HEK293 (cell line): Measurements from ENCODE around the gene CTDSP2.

Experiments used
- CTCF ChIA-PET: fragments of 350-600 bp; formaldehyde crosslinking; extraction: SDS; loops from one replicate; lab custom pipeline; 2021; ENCODE audit warnings: antibody characterized with exemption; lab: Yijun Ruan, JAX
- POLR2A ChIA-PET: fragments of 300-600 bp; formaldehyde crosslinking; extraction: SDS; loops from one replicate; lab custom pipeline; 2020; ENCODE audit warnings: antibody characterized with exemption, inconsistent platforms; lab: Yijun Ruan, JAX
- H3K27ac ChIP-seq: fragments of 200-500 bp; sonication (Bioruptor generic); 2 replicates; pipeline ENCODE4 v1.5.1; 2014; ENCODE audit warnings: low read depth, low read length, control low read depth, inconsistent platforms; ENCODE audit errors: extremely low read depth
- H3K36me3 ChIP-seq, 2 experiments: fragments of 200-500 bp in 1 of 2; sonication (Bioruptor generic) in 1 of 2; 1 replicate in 1 of 2; 2 replicates in 1 of 2; pipeline ENCODE4 v1.5.1; 2014 to 2017; ENCODE audit warnings: inconsistent platforms in 2 of 2, low read length in 2 of 2; ENCODE audit not compliant: control insufficient read depth in 2 of 2, insufficient read depth in 1 of 2
- H3K4me1 ChIP-seq: fragments of 200-500 bp; sonication (Bioruptor generic); 2 replicates; pipeline ENCODE4 v1.5.1; 2014; ENCODE audit warnings: mild to moderate bottlenecking, low read length, inconsistent platforms; ENCODE audit not compliant: control insufficient read depth, insufficient read depth
- H3K4me3 ChIP-seq: 2 replicates; pipeline ENCODE4 v1.5.1; 2011; ENCODE audit warnings: low read depth, mild to moderate bottlenecking, control low read depth, low read length, moderate library complexity
- H3K9me3 ChIP-seq: fragments of 200-500 bp; sonication (Bioruptor generic); 2 replicates; pipeline ENCODE4 v1.5.1; 2014; ENCODE audit warnings: low read depth, low read length, inconsistent platforms; ENCODE audit not compliant: control insufficient read depth, insufficient read depth
- GFI1B ChIP-seq: fragments of 450-650 bp; formaldehyde crosslinking; IDR thresholded peaks from 2 replicates; pipeline ENCODE4 v1.5.1; 2016; ENCODE audit warnings: missing biosample characterization, missing genetic modification characterization
- GLIS2 ChIP-seq: fragments of 450-650 bp; formaldehyde crosslinking; IDR thresholded peaks from 2 replicates; pipeline ENCODE4 v1.5.1; 2016; ENCODE audit warnings: missing biosample characterization, missing genetic modification characterization
- KLF10 ChIP-seq: fragments of 450-650 bp; IDR thresholded peaks from 2 replicates; pipeline ENCODE4 v1.5.1; 2018; ENCODE audit warnings: missing biosample characterization, mild to moderate bottlenecking, missing genetic modification characterization
- KLF7 ChIP-seq: fragments of 450-650 bp; formaldehyde crosslinking; IDR thresholded peaks from 2 replicates; pipeline ENCODE4 v1.5.1; 2016; ENCODE audit warnings: missing biosample characterization, missing genetic modification characterization, borderline replicate concordance
- KLF9 ChIP-seq: fragments of 450-650 bp; formaldehyde crosslinking; IDR thresholded peaks from 2 replicates; pipeline ENCODE4 v1.5.1; 2016; ENCODE audit warnings: missing biosample characterization, missing genetic modification characterization, low read depth
- SCRT2 ChIP-seq: fragments of 450-650 bp; formaldehyde crosslinking; IDR thresholded peaks from 2 replicates; pipeline ENCODE4 v1.5.1; 2016; ENCODE audit warnings: missing biosample characterization, missing genetic modification characterization
- ZBTB1 ChIP-seq: fragments of 450-650 bp; formaldehyde crosslinking; IDR thresholded peaks from 2 replicates; pipeline ENCODE4 v1.5.1; 2016; ENCODE audit warnings: missing biosample characterization, missing genetic modification characterization
- ZFHX2 ChIP-seq: fragments of 450-650 bp; formaldehyde crosslinking; conservative IDR thresholded peaks from 2 replicates; pipeline ENCODE4 v1.5.1; 2016; ENCODE audit warnings: missing biosample characterization, missing genetic modification characterization
- ZFP41 ChIP-seq: fragments of 450-650 bp; formaldehyde crosslinking; IDR thresholded peaks from 2 replicates; pipeline ENCODE4 v1.5.1; 2016; ENCODE audit warnings: missing biosample characterization, missing genetic modification characterization, borderline replicate concordance
- ZNF138 ChIP-seq: fragments of 450-650 bp; formaldehyde crosslinking; IDR thresholded peaks from 2 replicates; pipeline ENCODE4 v1.5.1; 2016; ENCODE audit warnings: missing biosample characterization, missing genetic modification characterization, borderline replicate concordance
- ZNF175 ChIP-seq: fragments of 450-650 bp; formaldehyde crosslinking; IDR thresholded peaks from 2 replicates; pipeline ENCODE4 v1.5.1; 2016; ENCODE audit warnings: missing biosample characterization, missing genetic modification characterization
- ZNF184 ChIP-seq: fragments of 450-650 bp; IDR thresholded peaks from 2 replicates; pipeline ENCODE4 v1.5.1; 2018; ENCODE audit warnings: missing biosample characterization, mild to moderate bottlenecking, missing genetic modification characterization
- ZNF221 ChIP-seq: fragments of 450-650 bp; formaldehyde crosslinking; IDR thresholded peaks from 2 replicates; pipeline ENCODE4 v1.5.1; 2017; ENCODE audit warnings: missing biosample characterization, missing genetic modification characterization, borderline replicate concordance
- ZNF24 ChIP-seq: fragments of 450-650 bp; formaldehyde crosslinking; IDR thresholded peaks from 2 replicates; pipeline ENCODE4 v1.5.1; 2016; ENCODE audit warnings: missing biosample characterization, missing genetic modification characterization
- ZNF274 ChIP-seq, 2 experiments: fragments of 200-500 bp in 1 of 2; fragments of 450-650 bp in 1 of 2; sonication (Bioruptor generic) in 1 of 2; formaldehyde crosslinking in 1 of 2; IDR thresholded peaks; 2 replicates each; pipeline versions ENCODE4 v1.5.1 to v1.6.1; 2014 to 2016; ENCODE audit warnings: borderline replicate concordance in 1 of 2, inconsistent platforms in 1 of 2, low read length in 1 of 2, missing biosample characterization in 1 of 2, missing genetic modification characterization in 1 of 2
- ZNF510 ChIP-seq: fragments of 450-650 bp; formaldehyde crosslinking; IDR thresholded peaks from 2 replicates; pipeline ENCODE4 v1.5.1; 2018; ENCODE audit warnings: mild to moderate bottlenecking, missing genetic modification characterization, missing biosample characterization; ENCODE audit not compliant: insufficient replicate concordance
- ZNF560 ChIP-seq: fragments of 450-650 bp; formaldehyde crosslinking; IDR thresholded peaks from 2 replicates; pipeline ENCODE4 v1.5.1; 2017; ENCODE audit warnings: missing biosample characterization, missing genetic modification characterization, borderline replicate concordance
- ZNF585B ChIP-seq: fragments of 450-650 bp; formaldehyde crosslinking; IDR thresholded peaks from 2 replicates; pipeline ENCODE4 v1.5.1; 2016; ENCODE audit warnings: missing biosample characterization, missing genetic modification characterization
- ZNF621 ChIP-seq: fragments of 450-650 bp; formaldehyde crosslinking; IDR thresholded peaks from 2 replicates; pipeline ENCODE4 v1.5.1; 2017; ENCODE audit warnings: missing biosample characterization, missing genetic modification characterization
- ZNF623 ChIP-seq: fragments of 450-650 bp; formaldehyde crosslinking; IDR thresholded peaks from 2 replicates; pipeline ENCODE4 v1.5.1; 2016; ENCODE audit warnings: missing biosample characterization, missing genetic modification characterization
- ZNF629 ChIP-seq: fragments of 450-650 bp; formaldehyde crosslinking; IDR thresholded peaks from 2 replicates; pipeline ENCODE4 v1.5.1; 2017; ENCODE audit warnings: missing biosample characterization, missing genetic modification characterization
- ZNF670 ChIP-seq: fragments of 450-650 bp; formaldehyde crosslinking; IDR thresholded peaks from 2 replicates; pipeline ENCODE4 v1.5.1; 2016; ENCODE audit warnings: missing biosample characterization, missing genetic modification characterization, low read depth
- ZNF830 ChIP-seq: fragments of 450-650 bp; IDR thresholded peaks from 2 replicates; pipeline ENCODE4 v1.5.0; 2018; ENCODE audit warnings: missing biosample characterization, missing genetic modification characterization, low read depth, mild to moderate bottlenecking, moderate library complexity
- TF ChIP-seq, protein P1 (sequence below): fragments of 450-650 bp; formaldehyde crosslinking; IDR thresholded peaks from 2 replicates; pipeline ENCODE4 v1.5.0; 2017; ENCODE audit warnings: missing biosample characterization, missing genetic modification characterization, borderline replicate concordance
- TF ChIP-seq, protein P2 (sequence below): fragments of 450-650 bp; formaldehyde crosslinking; IDR thresholded peaks from 2 replicates; pipeline ENCODE4 v1.5.1; 2016; ENCODE audit warnings: missing biosample characterization, missing genetic modification characterization, low read depth
- TF ChIP-seq, protein P3 (sequence below): fragments of 450-650 bp; formaldehyde crosslinking; IDR thresholded peaks from 2 replicates; pipeline ENCODE4 v1.5.1; 2017; ENCODE audit warnings: missing biosample characterization, missing genetic modification characterization
- TF ChIP-seq, protein P4 (sequence below): fragments of 450-650 bp; formaldehyde crosslinking; IDR thresholded peaks from 2 replicates; pipeline ENCODE4 v1.5.1; 2016; ENCODE audit warnings: missing biosample characterization, missing genetic modification characterization
- TF ChIP-seq, protein P5 (sequence below): fragments of 450-650 bp; formaldehyde crosslinking; IDR thresholded peaks from 2 replicates; pipeline ENCODE4 v1.5.1; 2016; ENCODE audit warnings: missing biosample characterization, missing genetic modification characterization

The CTDSP2 gene

DNA sequence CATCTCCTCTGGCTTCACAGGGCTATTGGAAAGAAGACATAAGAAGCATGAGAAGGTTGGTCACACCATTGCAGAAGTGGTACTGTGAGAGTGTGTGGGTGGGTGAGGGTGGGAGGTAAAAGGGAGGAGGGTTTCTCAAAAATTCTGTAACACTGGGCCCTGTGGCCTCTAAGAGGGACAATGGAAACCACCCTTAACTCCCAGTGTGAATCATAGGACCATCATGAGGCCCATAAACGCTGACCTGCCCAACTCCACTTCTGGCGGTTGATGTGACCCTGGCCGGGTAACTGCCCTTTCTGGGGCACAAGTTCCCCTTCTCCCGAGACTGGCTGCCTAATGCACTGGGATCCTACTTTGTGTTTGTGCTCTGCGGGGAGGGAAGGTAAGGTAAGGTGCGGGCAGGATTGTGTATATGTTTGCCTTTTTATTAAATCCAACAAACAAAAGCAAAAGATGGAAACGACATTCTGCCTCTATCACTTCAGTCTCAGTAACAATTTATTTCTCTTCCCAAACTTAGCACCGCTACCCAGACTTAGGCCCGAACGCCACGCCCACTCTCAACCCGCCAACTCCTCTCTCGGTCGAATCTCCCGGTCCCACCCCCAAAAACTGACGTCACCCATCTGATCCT, 75.2 kb downstream of the CTDSP2 start (continued):
- TF ChIP-seq KLF9 (tag by site-specific recombination): peak; percentile 99
- TF ChIP-seq ZNF510: no peak
- TF ChIP-seq, protein P1, sequence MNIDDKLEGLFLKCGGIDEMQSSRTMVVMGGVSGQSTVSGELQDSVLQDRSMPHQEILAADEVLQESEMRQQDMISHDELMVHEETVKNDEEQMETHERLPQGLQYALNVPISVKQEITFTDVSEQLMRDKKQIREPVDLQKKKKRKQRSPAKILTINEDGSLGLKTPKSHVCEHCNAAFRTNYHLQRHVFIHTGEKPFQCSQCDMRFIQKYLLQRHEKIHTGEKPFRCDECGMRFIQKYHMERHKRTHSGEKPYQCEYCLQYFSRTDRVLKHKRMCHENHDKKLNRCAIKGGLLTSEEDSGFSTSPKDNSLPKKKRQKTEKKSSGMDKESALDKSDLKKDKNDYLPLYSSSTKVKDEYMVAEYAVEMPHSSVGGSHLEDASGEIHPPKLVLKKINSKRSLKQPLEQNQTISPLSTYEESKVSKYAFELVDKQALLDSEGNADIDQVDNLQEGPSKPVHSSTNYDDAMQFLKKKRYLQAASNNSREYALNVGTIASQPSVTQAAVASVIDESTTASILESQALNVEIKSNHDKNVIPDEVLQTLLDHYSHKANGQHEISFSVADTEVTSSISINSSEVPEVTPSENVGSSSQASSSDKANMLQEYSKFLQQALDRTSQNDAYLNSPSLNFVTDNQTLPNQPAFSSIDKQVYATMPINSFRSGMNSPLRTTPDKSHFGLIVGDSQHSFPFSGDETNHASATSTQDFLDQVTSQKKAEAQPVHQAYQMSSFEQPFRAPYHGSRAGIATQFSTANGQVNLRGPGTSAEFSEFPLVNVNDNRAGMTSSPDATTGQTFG: no peak
- TF ChIP-seq, protein P2, sequence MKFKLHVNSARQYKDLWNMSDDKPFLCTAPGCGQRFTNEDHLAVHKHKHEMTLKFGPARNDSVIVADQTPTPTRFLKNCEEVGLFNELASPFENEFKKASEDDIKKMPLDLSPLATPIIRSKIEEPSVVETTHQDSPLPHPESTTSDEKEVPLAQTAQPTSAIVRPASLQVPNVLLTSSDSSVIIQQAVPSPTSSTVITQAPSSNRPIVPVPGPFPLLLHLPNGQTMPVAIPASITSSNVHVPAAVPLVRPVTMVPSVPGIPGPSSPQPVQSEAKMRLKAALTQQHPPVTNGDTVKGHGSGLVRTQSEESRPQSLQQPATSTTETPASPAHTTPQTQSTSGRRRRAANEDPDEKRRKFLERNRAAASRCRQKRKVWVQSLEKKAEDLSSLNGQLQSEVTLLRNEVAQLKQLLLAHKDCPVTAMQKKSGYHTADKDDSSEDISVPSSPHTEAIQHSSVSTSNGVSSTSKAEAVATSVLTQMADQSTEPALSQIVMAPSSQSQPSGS: peak; percentile 100
- TF ChIP-seq ZNF184: no peak
- TF ChIP-seq ZFHX2: no peak
- no peak for TF ChIP-seq ZBTB1 (tag by site-specific recombination)
- no peak for TF ChIP-seq ZNF24
- no peak for TF ChIP-seq ZNF138 (tag by site-specific recombination)
- TF ChIP-seq GLIS2 (tag by site-specific recombination): no peak
- no peak for TF ChIP-seq ZNF623 (tag by site-specific recombination)
- TF ChIP-seq KLF10 (tag by site-specific recombination): no peak
- TF ChIP-seq ZNF560 (tag by site-specific recombination): no peak
- no peak for TF ChIP-seq ZNF221 (tag by site-specific recombination)
- no peak for TF ChIP-seq KLF7 (tag by site-specific recombination)
- TF ChIP-seq, protein P3, sequence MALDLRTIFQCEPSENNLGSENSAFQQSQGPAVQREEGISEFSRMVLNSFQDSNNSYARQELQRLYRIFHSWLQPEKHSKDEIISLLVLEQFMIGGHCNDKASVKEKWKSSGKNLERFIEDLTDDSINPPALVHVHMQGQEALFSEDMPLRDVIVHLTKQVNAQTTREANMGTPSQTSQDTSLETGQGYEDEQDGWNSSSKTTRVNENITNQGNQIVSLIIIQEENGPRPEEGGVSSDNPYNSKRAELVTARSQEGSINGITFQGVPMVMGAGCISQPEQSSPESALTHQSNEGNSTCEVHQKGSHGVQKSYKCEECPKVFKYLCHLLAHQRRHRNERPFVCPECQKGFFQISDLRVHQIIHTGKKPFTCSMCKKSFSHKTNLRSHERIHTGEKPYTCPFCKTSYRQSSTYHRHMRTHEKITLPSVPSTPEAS: no peak
- TF ChIP-seq ZNF585B: no peak

DNA sequence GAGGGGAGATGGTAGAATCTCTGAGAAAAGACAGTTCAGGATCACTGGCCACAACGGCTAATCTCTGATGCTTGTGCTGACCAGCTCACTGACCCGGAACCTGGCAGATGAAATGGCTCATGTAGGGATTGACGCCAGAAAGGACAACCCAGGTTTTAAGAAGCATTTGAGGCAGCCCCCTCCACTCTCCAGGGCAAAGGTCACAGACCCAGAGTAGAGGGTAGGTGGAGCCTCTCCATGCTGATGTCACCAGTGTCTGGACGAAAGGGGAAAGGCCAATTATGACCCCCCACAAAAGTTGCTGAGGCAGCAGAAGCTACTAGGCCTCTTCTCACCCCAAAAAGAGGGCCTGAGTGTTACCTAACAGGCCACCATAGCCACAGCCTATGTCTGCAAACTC, 75.8 kb downstream of the CTDSP2 start:
- Histone ChIP-seq H3K4me1 (peaks cover 21% of the 10 kb centered on the region), H3K9me3 (no peaks in the 10 kb centered on the region), H3K36me3 (peaks cover 5 to 37% of the 10 kb centered on the region in 2 experiments; a peak in 2 of 3 replicates), H3K4me3 (no peak overlapping the region), H3K27ac (no peak overlapping the region)
- ChIA-PET CTCF (interaction anchor here (0.6 to 2.1 kb wide), 3 partner anchors 11 to 134 kb away, joined by 3 to 6 read pairs (median 3); no protein-coding TSS in a partner anchor), POLR2A (no interaction called here)
- TF ChIP-seq ZNF175 (no peak), ZNF670 (tag by site-specific recombination) (no peak), ZNF629 (tag by site-specific recombination) (no peak), ZNF621 (tag by site-specific recombination) (no peak), SCRT2 (no peak), ZNF274 (IDR thresholded peaks at IDR 0.05; ENCODE audit: low read length) (no peak), ZNF274 (tag by site-specific recombination; IDR thresholded peaks at IDR 0.05; ENCODE audit: borderline replicate concordance) (no peak), ZNF830 (tag by site-specific recombination) (no peak), ZFP41 (tag by site-specific recombination) (no peak), GFI1B (tag by site-specific recombination) (no peak)
- TF ChIP-seq, protein P4, sequence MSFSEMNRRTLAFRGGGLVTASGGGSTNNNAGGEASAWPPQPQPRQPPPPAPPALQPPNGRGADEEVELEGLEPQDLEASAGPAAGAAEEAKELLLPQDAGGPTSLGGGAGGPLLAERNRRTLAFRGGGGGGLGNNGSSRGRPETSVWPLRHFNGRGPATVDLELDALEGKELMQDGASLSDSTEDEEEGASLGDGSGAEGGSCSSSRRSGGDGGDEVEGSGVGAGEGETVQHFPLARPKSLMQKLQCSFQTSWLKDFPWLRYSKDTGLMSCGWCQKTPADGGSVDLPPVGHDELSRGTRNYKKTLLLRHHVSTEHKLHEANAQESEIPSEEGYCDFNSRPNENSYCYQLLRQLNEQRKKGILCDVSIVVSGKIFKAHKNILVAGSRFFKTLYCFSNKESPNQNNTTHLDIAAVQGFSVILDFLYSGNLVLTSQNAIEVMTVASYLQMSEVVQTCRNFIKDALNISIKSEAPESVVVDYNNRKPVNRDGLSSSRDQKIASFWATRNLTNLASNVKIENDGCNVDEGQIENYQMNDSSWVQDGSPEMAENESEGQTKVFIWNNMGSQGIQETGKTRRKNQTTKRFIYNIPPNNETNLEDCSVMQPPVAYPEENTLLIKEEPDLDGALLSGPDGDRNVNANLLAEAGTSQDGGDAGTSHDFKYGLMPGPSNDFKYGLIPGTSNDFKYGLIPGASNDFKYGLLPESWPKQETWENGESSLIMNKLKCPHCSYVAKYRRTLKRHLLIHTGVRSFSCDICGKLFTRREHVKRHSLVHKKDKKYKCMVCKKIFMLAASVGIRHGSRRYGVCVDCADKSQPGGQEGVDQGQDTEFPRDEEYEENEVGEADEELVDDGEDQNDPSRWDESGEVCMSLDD (tag by site-specific recombination): no peak
- TF ChIP-seq, protein P5, sequence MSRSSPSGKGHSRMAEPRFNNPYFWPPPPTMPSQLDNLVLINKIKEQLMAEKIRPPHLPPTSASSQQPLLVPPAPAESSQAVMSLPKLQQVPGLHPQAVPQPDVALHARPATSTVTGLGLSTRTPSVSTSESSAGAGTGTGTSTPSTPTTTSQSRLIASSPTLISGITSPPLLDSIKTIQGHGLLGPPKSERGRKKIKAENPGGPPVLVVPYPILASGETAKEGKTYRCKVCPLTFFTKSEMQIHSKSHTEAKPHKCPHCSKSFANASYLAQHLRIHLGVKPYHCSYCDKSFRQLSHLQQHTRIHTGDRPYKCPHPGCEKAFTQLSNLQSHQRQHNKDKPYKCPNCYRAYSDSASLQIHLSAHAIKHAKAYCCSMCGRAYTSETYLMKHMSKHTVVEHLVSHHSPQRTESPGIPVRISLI: no peak
